ENCODE data around the gene ANAPC15. TPM values are rescaled to one million over a fixed set of nuclear protein-coding genes. Genes with fewer than 3 reads are reported as not detected.

The ANAPC15 gene
- total and polyA plus RNA-seq, 9 of the 15 experiments (the other 6 are each of a cell fraction or from before 2014, with no cell fraction given), result 53.0 to 254 (median 75.7) TPM

DNA sequence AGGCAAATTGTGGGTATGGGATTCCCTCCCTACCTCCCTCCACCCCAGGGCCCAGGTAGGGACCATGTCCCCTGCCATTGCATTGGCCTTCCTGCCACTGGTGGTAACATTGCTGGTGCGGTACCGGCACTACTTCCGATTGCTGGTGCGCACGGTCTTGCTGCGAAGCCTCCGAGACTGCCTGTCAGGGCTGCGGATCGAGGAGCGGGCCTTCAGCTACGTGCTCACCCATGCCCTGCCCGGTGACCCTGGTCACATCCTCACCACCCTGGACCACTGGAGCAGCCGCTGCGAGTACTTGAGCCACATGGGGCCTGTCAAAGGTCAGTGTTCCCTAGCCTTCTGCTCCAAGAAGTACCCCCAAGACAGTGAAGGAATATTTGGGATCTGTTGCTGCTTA, 6.6 kb downstream of the ANAPC15 start, which contains the start of gene TOMT:
Gene TOMT, plus strand, starts transcription at position 37 of the 400 bp plus-strand sequence. Its CDS starts 28 bp downstream, at position 65.
- POLR2A ChIA-PET, result interaction anchor here (0.7 to 1.3 kb wide), 3 partner anchors 10 to 38 kb away, joined by 3 to 6 read pairs (median 4); no protein-coding TSS in a partner anchor
- Histone ChIP-seq H3K4me3 (no peak within 1 kb of the TSS), H4K20me1 (replicated peaks; ENCODE audit: control insufficient read depth, insufficient read depth, low read length) (no peaks in the 10 kb centered on the region), H3K4me2 (ENCODE audit: insufficient read depth, low read length) (no peak within 1 kb of the TSS), H3K27me3 (ENCODE audit: control insufficient read depth in 2 of 2, insufficient read depth in 2 of 2, low read length in 2 of 2) (no peaks in the 10 kb centered on the region), H3K36me3 (ENCODE audit: control insufficient read depth, insufficient read depth, low read length) (peaks cover 27% of the 10 kb centered on the region), H3K79me2 (ENCODE audit: control insufficient read depth, insufficient read depth, low read length) (peaks cover 26% of the 10 kb centered on the region), H3K9me3 (replicated peaks; ENCODE audit: control insufficient read depth, insufficient read depth, low read depth, low read length) (no peaks in the 10 kb centered on the region), H3K9ac (ENCODE audit: insufficient read depth in 1 of 2, low read depth in 2 of 2, low read length in 2 of 2) (peak within 1 kb of the TSS in 1 of 2 experiments; percentile 62; a peak in 2 of 4 replicates), H3K9me1 (ENCODE audit: control insufficient read depth, insufficient read depth, low read length) (no peaks in the 10 kb centered on the region), H3K4me1 (replicated peaks in 1 of 2; ENCODE audit: control insufficient read depth in 2 of 2, insufficient read depth in 2 of 2, low read length in 2 of 2) (peaks cover 6 to 24% of the 10 kb centered on the region in 2 experiments), H3K27ac (ENCODE audit: extremely low read depth, low read depth, low read length) (no peak within 1 kb of the TSS), H2AFZ (ENCODE audit: low read depth, low read length) (no peak within 1 kb of the TSS)
- no peak for TF ChIP-seq CHAMP1 (IDR thresholded peaks at IDR 0.05)
- TF ChIP-seq THAP12 (CRISPR knock-in tag; IDR thresholded peaks at IDR 0.05), result no peak
- TF ChIP-seq ZNF124 (CRISPR knock-in tag; IDR thresholded peaks at IDR 0.05), result no peak
- no peak for TF ChIP-seq ZNF551 (CRISPR knock-in tag; IDR thresholded peaks at IDR 0.05)
- no peak for TF ChIP-seq CBX3 (IDR thresholded peaks at IDR 0.05; ENCODE audit: borderline replicate concordance in 1 of 2, low read length in 2 of 2)
- no peak for TF ChIP-seq TBL1XR1 (IDR thresholded peaks at IDR 0.05; ENCODE audit: low read length in 2 of 2)
- no peak for TF ChIP-seq RBBP5 (IDR thresholded peaks at IDR 0.05; ENCODE audit: borderline replicate concordance, insufficient read depth, low read length, poor library complexity, severe bottlenecking)
- TF ChIP-seq SP1 (CRISPR knock-in tag; IDR thresholded peaks at IDR 0.05), result no peak
- TF ChIP-seq MTF1 (CRISPR knock-in tag; IDR thresholded peaks at IDR 0.05; ENCODE audit: borderline replicate concordance), result no peak
- TF ChIP-seq SMARCA4 (IDR thresholded peaks at IDR 0.05), result no peak
- no peak for TF ChIP-seq ZFP36 (IDR thresholded peaks at IDR 0.05; ENCODE audit: low read depth, low read length, partially characterized antibody)
- no peak for TF ChIP-seq KDM2B (CRISPR knock-in tag; IDR thresholded peaks at IDR 0.05)
- TF ChIP-seq TGIF2 (CRISPR knock-in tag; IDR thresholded peaks at IDR 0.05), result no peak
- no peak for TF ChIP-seq CEBPG (CRISPR knock-in tag; IDR thresholded peaks at IDR 0.05)
- TF ChIP-seq CEBPG (tag; conservative IDR thresholded peaks at IDR 0.05 in 1 of 2, IDR thresholded peaks at IDR 0.05 in 1 of 2), result no peak
- 94% methylated on average over 14 of the region's 14 CpGs for WGBS (ENCODE audit: insufficient coverage, low coverage, missing lambda C conversion rate)
- ATAC-seq, result no peak
- intact Hi-C loops (cut with micrococcal nuclease), result no loop called here
- CTCF ChIA-PET (ENCODE audit: low intra/inter-chr PET ratio), result no interaction called here
- in situ Hi-C loops (cut with MboI), result no loop called here
- FAIRE-seq, result no peak
- no peak for DNase-seq (ENCODE audit: extremely low read depth in 1 of 4, low spot score in 3 of 4)
- no TSS peak for BruUV-seq (replicated peaks)
